Stromal cell of bone marrow (primary cell): ENCODE data around the gene CMPK1.
"Not testable (repeated sequence)": the region's sequence is repeated elsewhere in the genome, so short reads cannot be mapped to it uniquely, and the experiment has no call there.

Experiments
- DNase-seq: peaks from one replicate; pipeline ENCODE4 v3.0.0-alpha.2; 2012; ENCODE audit warnings: low read depth

CMPK1 gene

GRCh38 chr1:47333578-47333921 lies at the start of gene CMPK1:
TSS of gene CMPK1 (plus strand) at chr1:47333790. CDS start at chr1:47333946, 156 bp downstream.
- DNase-seq, result peak; percentile 76

DNA sequence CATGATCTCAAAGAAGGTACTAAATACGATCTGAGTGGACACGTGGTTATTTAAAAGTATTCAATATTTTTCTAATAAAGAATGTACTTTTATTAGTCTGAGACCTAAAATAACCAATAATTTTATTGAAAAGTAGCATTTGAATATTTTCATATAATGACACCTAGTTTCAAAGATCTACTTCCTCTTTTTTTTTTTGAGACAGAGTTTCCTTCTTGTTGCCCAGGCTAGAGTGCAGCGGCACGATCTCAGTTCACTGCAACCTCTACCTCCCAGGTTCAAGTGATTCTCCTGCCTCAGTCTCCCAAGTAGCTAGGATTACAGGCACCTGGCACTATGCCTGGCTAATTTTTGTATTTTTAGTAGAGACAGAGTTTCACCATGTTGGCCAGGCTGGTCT lies 45.5 kb upstream of the CMPK1 start:
- DNase-seq, result not testable (repeated sequence)

DNA sequence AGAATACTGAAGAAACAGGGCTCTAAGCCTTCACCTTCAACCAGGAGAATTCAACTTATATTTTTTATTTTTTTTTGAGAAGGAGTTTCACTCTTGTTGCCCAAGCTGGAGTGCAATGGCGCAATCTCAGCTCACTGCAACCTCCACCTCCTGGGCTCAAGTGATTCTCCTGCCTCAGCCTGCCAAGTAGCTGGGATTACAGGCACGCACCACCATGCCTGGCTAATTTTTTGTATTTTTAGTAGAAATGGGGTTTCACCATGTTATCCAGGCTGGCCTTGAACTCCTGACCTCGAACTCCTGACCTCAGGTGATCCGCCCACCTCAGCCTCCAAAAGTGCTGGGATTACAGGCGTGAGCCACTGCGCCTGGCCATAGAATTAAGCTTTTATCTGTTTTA lies 38.7 kb upstream of the CMPK1 start:
- DNase-seq, result not testable (repeated sequence)

GRCh38 chr1:47295579-47295978 lies 38.0 kb upstream of the CMPK1 start:
- DNase-seq, result no peak

DNA sequence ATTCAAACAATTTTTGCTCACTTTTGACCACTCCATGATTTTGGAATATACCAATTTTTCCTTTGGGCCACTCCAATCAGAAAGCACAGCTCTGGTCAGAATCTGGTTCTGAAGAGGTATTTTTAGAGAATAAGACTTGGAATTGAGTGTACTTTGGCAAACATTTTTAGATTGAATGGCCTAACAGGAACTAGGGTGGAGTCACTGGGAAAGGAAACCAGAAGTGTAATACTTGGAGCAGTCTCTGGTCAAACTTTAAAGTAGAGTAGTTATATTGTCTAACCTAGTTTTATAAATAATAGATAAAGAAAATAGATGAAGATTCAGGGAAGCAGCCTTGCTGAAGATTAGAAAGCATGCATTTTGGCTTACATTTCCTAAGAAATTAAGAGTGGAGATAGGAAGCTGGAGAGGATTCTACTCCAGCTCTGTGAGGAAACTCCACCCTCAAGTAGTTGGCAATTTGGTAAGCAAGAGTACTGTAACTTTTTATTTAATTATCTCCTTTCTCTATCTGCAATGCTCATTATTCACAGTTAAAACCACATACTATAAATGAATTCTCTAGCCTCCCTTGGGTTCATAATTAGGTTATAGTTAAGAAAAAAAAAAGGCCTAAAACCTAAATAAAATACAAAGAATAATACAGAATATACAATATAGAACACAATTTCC lies 35.4 kb upstream of the CMPK1 start:
- no peak for DNase-seq

DNA sequence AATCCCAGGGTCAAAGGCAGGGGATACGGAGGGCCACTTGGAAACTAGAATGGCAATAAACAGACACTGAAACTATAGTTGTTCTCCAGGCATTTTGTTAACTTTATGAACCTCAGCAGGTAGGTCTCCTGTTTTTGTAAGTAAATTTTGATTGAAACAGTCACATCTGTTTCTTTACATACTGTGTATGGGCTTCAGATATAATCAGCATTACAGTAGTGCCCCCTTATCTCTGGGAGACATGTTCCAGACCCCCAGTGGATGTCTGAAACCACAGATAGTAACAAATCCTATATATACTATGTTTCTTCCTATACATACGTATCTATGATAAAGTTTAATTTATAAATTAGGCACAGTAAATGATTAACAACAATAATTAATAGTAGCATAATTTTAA lies 31.1 kb upstream of the CMPK1 start:
- no peak for DNase-seq

- no peak for DNase-seq
Observed at GRCh38 chr1:47309427-47309826, 24.2 kb upstream of the CMPK1 start.

DNA sequence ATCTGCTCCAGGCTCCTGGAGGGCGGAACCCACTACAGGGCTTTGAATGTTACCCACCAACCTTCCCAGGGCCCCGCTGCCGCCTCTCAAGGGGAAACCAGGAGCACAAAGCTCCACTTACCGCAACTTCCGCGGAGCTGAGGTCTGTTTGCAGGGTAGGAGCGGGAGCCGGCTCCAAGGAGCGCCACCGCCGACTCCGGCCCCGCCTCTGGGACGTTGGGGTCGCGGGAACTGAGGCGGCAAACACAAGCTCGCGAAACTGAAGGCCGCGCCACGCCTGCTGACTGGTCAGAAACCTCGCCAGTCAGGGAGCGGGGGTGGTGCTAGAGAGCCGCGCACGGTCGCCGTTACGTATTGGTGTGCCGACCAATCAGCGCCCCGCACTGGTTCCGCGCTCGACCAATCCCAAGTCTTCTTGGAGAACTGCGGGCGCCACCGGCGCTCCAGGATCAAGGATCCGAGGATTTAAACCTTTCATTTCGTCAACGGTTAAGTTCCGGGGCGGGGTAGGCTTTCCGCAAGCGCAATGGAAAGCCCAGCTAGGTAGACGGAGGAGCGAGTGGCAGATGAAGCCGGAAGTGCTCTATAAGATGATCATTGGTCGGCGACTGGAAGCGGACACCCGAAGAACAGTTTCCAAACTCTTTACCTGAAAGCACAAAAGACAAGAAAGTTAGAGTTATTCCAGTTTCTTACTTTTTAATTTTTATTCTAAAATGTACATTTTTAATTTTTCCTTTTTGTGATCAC lies 19.5 kb upstream of the CMPK1 start, which contains the start of gene STIL:
TSS of gene STIL (minus strand) at position 233 of the 750 bp plus-strand sequence. CDS start 3,828 bp downstream, outside the sequence.
- DNase-seq, result peak; percentile 99

- DNase-seq, result peak; percentile 82
Observed at GRCh38 chr1:47317841-47318240, 15.7 kb upstream of the CMPK1 start.

DNA sequence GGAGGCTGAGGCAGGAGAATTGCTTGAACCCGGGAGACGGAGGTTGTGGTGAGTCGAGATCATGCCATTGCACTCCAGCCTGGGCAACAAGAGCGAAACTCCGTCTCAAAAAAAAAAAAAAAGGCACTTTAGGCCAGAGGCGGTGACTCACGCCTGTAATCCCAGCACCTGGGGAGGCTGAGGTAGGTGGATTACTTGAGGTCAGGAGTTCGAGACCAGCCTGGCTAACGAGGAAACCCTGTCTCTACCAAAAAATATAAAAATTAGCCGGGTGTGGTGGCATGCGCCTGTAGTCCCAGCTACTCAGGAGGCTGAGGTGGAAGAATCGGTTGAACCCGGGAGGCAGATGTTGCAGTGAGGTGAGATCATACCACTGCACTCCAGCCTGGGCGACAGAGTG lies 13.6 kb upstream of the CMPK1 start:
- DNase-seq, result not testable (repeated sequence)

DNA sequence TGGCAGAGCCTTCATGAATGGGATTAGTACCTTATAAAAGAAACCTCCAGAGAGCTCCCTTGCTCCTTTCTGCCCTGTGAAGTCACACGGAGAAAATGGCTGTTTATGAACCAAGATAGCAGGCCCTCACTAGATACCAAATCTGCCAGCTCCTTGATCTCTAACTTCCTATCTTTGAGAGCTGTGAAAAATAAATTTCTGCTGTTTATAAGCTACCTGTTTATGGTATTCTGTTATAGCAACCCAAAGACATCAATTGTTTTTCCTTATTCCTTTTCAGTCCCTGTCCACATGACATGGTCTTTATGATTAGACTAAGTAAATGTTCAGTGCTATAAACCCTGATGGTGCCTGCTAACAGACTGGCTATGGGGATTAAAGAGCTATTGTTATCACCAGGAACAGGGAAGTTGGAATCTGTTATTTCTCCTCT lies 10.0 kb upstream of the CMPK1 start:
- no peak for DNase-seq

- no peak for DNase-seq
Observed at GRCh38 chr1:47324682-47325081, 8.9 kb upstream of the CMPK1 start.

DNA sequence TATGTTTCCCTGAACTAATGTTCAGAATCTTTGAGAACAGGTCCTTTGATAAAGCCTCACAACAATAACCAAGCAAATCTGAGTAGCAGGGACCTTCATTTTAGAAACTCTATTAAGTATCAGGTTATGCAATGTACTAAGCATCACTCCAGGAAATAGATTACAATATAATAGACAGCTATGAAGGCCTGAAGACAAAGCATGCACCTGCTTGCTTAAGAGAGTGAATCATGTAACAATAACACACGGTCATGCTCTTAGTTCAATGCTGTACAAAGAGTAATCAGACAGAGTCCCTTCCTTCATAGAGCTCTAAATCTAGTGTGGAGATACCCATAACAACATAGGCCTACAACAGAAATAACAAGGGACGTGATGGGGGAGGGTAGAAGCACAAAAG lies 8.1 kb upstream of the CMPK1 start:
- DNase-seq, result no peak

DNA sequence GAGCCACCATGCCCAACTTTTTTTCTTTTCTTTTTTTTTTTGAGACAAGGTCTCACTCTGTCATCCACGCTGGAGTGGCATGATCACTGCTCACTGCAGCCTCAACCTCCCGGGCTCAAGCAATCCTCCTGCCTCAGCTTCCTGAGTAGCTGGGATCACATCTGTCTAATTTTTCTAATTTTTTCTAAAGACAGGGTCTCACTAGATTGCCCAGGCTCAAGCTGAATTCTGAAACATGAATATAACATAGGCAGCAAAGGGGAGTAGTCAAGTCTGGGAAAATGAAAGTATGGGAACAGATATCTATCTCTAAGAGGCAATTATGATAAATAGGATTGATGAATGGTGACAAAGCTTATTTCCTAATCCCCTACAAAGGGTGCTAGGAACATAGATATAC lies 7.3 kb upstream of the CMPK1 start:
- DNase-seq, result no peak

- DNase-seq, result no peak
Observed at GRCh38 chr1:47328992-47329391, 4.6 kb upstream of the CMPK1 start.

DNA sequence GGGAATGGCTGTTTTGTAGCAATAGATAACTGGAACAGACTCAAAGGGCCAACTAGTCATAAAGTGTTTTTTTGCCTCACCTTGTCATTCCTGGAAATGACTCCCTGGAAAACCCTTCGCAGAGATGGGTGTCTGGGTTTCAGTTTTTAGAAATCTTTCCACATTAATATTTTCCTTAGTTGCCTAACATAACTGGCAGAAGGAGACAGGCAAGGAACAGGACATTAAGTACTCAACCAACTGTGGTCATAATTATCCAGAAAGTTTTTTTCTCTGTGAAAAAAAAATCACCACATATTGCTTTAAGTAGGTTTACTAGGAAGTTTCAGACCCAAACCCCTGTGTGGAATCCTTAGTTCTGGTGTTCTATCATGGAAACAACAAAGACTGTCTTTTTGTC lies 3.4 kb upstream of the CMPK1 start:
- no peak for DNase-seq

GRCh38 chr1:47331875-47332274 lies 1.7 kb upstream of the CMPK1 start:
- DNase-seq, result no peak

DNA sequence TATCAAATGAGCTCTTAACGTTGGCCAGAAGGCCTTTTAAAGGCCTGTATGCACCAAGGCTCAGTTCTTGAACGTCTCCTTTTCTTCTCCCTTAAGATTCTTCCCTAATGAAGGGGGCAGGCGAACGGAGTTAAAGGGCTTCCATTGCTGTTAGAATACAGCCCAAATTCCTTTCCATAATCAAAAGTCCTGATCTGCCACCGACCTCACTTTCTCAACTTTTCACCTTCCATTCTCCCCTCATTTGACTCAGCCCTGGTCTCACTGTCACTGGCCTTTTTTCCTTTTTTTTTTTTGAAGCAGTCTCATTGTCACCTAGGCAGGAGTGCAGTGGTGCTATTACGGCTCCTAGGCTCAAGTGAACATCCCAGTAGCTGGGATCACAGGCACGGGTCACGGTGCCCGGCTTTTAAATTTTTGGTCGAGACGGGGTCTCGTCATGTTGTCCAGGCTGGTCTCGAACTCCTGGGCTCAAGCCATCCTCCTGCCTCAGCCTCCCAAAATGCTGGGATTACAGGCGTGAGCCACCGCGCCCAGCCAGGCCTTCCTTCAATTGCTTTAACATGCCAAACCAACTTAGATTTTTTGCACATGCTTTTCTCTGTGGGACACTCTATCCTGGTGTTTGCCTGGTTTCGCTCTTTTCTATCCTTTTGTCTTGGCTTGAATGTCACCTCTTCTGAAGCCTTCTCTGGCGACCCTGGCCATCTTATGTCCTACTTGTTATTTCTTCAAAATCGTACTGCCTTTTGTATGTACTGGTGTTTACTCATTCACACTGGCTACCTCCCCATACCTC lies 612 bp upstream of the CMPK1 start:
- DNase-seq, result no peak

- DNase-seq, result peak; percentile 71
Observed at GRCh38 chr1:47333922-47334764, 553 bp downstream of the CMPK1 start.

DNA sequence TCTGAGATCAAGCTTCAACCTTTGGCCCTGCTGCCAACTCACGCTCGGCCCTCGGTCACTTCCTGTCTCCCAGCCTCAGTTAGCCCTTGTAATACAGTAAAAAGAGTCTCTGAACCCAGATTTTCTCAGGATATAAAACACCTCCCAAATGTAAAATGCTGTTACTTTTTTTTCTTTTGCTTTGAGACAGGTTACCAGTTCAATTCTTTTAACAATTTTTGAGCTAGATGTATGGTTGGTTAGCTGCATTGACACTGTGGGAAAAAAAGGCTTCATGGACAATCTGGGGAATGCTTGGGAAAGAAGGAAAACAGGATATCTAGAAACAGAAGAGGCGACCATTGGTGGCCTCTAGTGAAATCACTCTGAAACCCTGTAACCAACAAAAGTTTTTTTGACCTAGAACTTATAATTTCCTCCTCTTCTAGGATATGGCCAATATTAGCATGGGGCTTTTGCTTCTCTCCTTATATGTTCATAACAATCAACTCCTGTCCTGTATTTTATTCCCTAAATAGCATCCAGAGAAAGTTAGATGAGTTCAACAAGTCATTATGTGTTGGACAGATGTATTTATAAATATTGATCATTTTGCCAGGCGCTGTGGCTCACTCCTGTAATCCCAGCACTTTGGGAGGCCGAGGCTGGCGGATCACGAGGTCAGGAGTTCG lies 1.3 kb downstream of the CMPK1 start:
- DNase-seq, result no peak

GRCh38 chr1:47337350-47337749 lies 3.8 kb downstream of the CMPK1 start:
- no peak for DNase-seq
